Measurements from ENCODE around the gene TIMP2.
"Not testable (repeated sequence)": the region's sequence is repeated elsewhere in the genome, so short reads cannot be mapped to it uniquely, and the experiment has no call there.

Gene TIMP2

GRCh38 chr17:78891406-78892061 is 33.7 kb downstream of the TIMP2 start:
- no peak for DNase-seq (ENCODE audit: low spot score)
- ATAC-seq (ENCODE audit: low read depth): no peak
- Histone ChIP-seq H3K36me3 (ENCODE audit: low read depth) (no peaks in the 10 kb centered on the region), H3K4me3 (ENCODE audit: severe bottlenecking) (no peak overlapping the region), H3K4me1 (ENCODE audit: insufficient read depth, poor library complexity, severe bottlenecking) (no peaks in the 10 kb centered on the region), H3K9me3 (ENCODE audit: severe bottlenecking) (no peaks in the 10 kb centered on the region), H3K27ac (ENCODE audit: poor library complexity, severe bottlenecking) (no peak overlapping the region), H3K27me3 (ENCODE audit: insufficient read depth, poor library complexity, severe bottlenecking) (no peaks in the 10 kb centered on the region)
- TF ChIP-seq, protein P1, sequence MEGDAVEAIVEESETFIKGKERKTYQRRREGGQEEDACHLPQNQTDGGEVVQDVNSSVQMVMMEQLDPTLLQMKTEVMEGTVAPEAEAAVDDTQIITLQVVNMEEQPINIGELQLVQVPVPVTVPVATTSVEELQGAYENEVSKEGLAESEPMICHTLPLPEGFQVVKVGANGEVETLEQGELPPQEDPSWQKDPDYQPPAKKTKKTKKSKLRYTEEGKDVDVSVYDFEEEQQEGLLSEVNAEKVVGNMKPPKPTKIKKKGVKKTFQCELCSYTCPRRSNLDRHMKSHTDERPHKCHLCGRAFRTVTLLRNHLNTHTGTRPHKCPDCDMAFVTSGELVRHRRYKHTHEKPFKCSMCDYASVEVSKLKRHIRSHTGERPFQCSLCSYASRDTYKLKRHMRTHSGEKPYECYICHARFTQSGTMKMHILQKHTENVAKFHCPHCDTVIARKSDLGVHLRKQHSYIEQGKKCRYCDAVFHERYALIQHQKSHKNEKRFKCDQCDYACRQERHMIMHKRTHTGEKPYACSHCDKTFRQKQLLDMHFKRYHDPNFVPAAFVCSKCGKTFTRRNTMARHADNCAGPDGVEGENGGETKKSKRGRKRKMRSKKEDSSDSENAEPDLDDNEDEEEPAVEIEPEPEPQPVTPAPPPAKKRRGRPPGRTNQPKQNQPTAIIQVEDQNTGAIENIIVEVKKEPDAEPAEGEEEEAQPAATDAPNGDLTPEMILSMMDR (IDR thresholded peaks at IDR 0.05; ENCODE audit: poor library complexity, severe bottlenecking): no peak

DNA sequence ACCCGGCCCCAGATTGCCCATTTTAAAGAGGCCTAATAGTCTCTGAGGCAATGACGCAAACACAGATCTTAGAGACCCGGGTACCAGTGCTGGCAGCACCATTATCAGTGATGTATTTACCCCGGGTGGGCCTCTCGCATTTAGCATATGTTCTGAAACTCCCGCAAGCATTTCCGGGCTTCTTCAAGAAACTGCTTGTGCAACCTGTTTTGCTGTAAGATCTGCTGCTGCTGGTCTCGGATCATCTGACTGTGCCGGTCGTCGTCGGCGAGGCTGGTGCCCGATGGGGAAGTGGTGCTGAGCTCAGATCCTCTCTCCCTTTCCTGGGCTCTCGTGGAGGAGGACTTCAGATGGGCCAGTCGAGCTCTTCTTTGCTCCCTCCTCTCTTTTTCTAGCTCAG is 34.7 kb downstream of the TIMP2 start:
- Histone ChIP-seq H3K9me3 (ENCODE audit: severe bottlenecking) (no peaks in the 10 kb centered on the region), H3K4me1 (ENCODE audit: insufficient read depth, poor library complexity, severe bottlenecking) (peaks cover 7% of the 10 kb centered on the region), H3K27ac (ENCODE audit: poor library complexity, severe bottlenecking) (no peak overlapping the region), H3K4me3 (ENCODE audit: severe bottlenecking) (no peak overlapping the region), H3K27me3 (ENCODE audit: insufficient read depth, poor library complexity, severe bottlenecking) (no peaks in the 10 kb centered on the region), H3K36me3 (ENCODE audit: low read depth) (no peaks in the 10 kb centered on the region)
- ATAC-seq (ENCODE audit: low read depth): no peak
- DNase-seq (ENCODE audit: low spot score): no peak
- TF ChIP-seq, protein P1 (IDR thresholded peaks at IDR 0.05; ENCODE audit: poor library complexity, severe bottlenecking): no peak

- not testable (repeated sequence) for H3K27me3 ChIP-seq (ENCODE audit: insufficient read depth, poor library complexity, severe bottlenecking); H3K27ac ChIP-seq (ENCODE audit: poor library complexity, severe bottlenecking); H3K4me1 ChIP-seq (ENCODE audit: insufficient read depth, poor library complexity, severe bottlenecking); H3K4me3 ChIP-seq (ENCODE audit: severe bottlenecking); H3K9me3 ChIP-seq (ENCODE audit: severe bottlenecking); ATAC-seq (ENCODE audit: low read depth); DNase-seq (ENCODE audit: low spot score); H3K36me3 ChIP-seq (ENCODE audit: low read depth)
These were observed 35.1 kb downstream of the TIMP2 start for GRCh38 chr17:78890096-78890495.

- no peak for ATAC-seq (ENCODE audit: low read depth)
- Histone ChIP-seq H3K27ac (ENCODE audit: poor library complexity, severe bottlenecking) (no peak overlapping the region), H3K9me3 (ENCODE audit: severe bottlenecking) (no peaks in the 10 kb centered on the region), H3K4me3 (ENCODE audit: severe bottlenecking) (no peak overlapping the region), H3K36me3 (ENCODE audit: low read depth) (no peaks in the 10 kb centered on the region), H3K4me1 (ENCODE audit: insufficient read depth, poor library complexity, severe bottlenecking) (peaks cover 10% of the 10 kb centered on the region), H3K27me3 (ENCODE audit: insufficient read depth, poor library complexity, severe bottlenecking) (no peaks in the 10 kb centered on the region)
- DNase-seq (ENCODE audit: low spot score): no peak
- TF ChIP-seq, protein P1 (IDR thresholded peaks at IDR 0.05; ENCODE audit: poor library complexity, severe bottlenecking): no peak
These were observed 35.7 kb downstream of the TIMP2 start for GRCh38 chr17:78889531-78889930.

- H3K4me1 ChIP-seq (ENCODE audit: insufficient read depth, poor library complexity, severe bottlenecking): peaks cover 15% of the 10 kb centered on the region
- TF ChIP-seq, protein P1 (IDR thresholded peaks at IDR 0.05; ENCODE audit: poor library complexity, severe bottlenecking): no peak
- no peaks in the 10 kb centered on the region for H3K9me3 ChIP-seq (ENCODE audit: severe bottlenecking)
- H3K27ac ChIP-seq (ENCODE audit: poor library complexity, severe bottlenecking): no peak overlapping the region
- no peaks in the 10 kb centered on the region for H3K36me3 ChIP-seq (ENCODE audit: low read depth)
- H3K27me3 ChIP-seq (ENCODE audit: insufficient read depth, poor library complexity, severe bottlenecking): no peaks in the 10 kb centered on the region
- DNase-seq (ENCODE audit: low spot score): no peak
- ATAC-seq (ENCODE audit: low read depth): no peak
- H3K4me3 ChIP-seq (ENCODE audit: severe bottlenecking): no peak overlapping the region
These were observed 36.2 kb downstream of the TIMP2 start for GRCh38 chr17:78888941-78889518.

All from RWPE2 (cell line).